Upper lobe of left lung (tissue), 6 donors: ENCODE measurements around the gene TMPRSS6. TPM values are rescaled to one million over a fixed set of nuclear protein-coding genes. Genes with fewer than 3 reads are reported as not detected.

Experiments used
- ATAC-seq, 2 donors: fragments of 200-7000 bp; cut with Tn5 transposase; one replicate each; pipeline ENCODE4 v1.9.1; 2022; ENCODE audit warnings: mild to moderate bottlenecking in 2 of 2, moderate library complexity in 2 of 2; ENCODE audit not compliant: low FRiP score in 2 of 2
- DNase-seq, 2 donors: peaks; one replicate each; pipeline ENCODE4 v3.0.0-alpha.2; 2019 to 2020
- H3K27ac ChIP-seq, 4 donors: fragments of 200-600 bp; sonication (generic); one replicate each; pipeline ENCODE4 v1.5.1; 2016 to 2019
- H3K27me3 ChIP-seq, 4 donors: fragments of 200-600 bp; sonication (generic); one replicate each; pipeline ENCODE4 v1.5.1; 2017 to 2019
- H3K36me3 ChIP-seq, 4 donors: fragments of 200-600 bp; sonication (generic); one replicate each; pipeline ENCODE4 v1.5.1; 2016 to 2019
- H3K4me1 ChIP-seq, 4 donors: fragments of 200-600 bp; sonication (generic); one replicate each; pipeline ENCODE4 v1.5.1; 2018 to 2019
- H3K4me3 ChIP-seq, 4 donors: fragments of 200-600 bp; sonication (generic); one replicate each; pipeline ENCODE4 v1.5.1; 2017 to 2019; ENCODE audit warnings: mild to moderate bottlenecking in 2 of 4, moderate library complexity in 1 of 4
- H3K9me3 ChIP-seq, 4 donors: fragments of 200-600 bp; sonication (generic); one replicate each; pipeline ENCODE4 v1.5.1; 2018 to 2019
- EP300 ChIP-seq, 4 donors: sonication (generic); formaldehyde crosslinking; IDR thresholded peaks; one replicate each; pipeline ENCODE4 v1.5.1; 2017; ENCODE audit warnings: antibody characterized with exemption in 4 of 4, control low read depth in 2 of 4
- POLR2A ChIP-seq, 4 donors: fragments of 450-650 bp; IDR thresholded peaks; one replicate each; pipeline ENCODE4 v1.5.1; 2016 to 2017; ENCODE audit warnings: antibody characterized with exemption in 4 of 4, mild to moderate bottlenecking in 2 of 4
- POLR2AphosphoS5 ChIP-seq, 2 donors: sonication (generic); formaldehyde crosslinking; IDR thresholded peaks; one replicate each; pipeline ENCODE4 v1.5.1; 2017; ENCODE audit warnings: antibody characterized with exemption in 2 of 2
- WGBS, 2 donors: methylation state at CpG; one replicate each; pipeline ENCODE4 v1.1.5; 2017 to 2018; 5-methylcytosine and 5-hydroxymethylcytosine counted together
- total RNA-seq, 6 donors: library from RNA; depleted of rRNA in 4 of 6; stranded (reverse); fragments of >200 nt in 4 of 6; gene quantifications; one replicate each; pipeline versions ENCODE4 v1.1.0 to v1.2.1, GENCODE V29; 2016 to 2021
- TF ChIP-seq, protein P1 (sequence below), 6 experiments: fragments of 450-650 bp in 4 of 6; fragments of 200-600 bp in 2 of 6; sonication (generic) in 2 of 6; IDR thresholded peaks; one replicate each; pipeline ENCODE4 v1.5.1; 2016 to 2019; ENCODE audit warnings: antibody characterized with exemption in 6 of 6
- donor health status: DM: no; HTN: no; CAD: no; lungs with moderate emphysema.
- donor health status: DM: no; HTN: yes; CAD: no; lungs with severe emphysema.

TMPRSS6 gene
- total RNA-seq, 6 donors from 2014 or later = 0.47 to 8.2 (median 2.0) TPM

DNA sequence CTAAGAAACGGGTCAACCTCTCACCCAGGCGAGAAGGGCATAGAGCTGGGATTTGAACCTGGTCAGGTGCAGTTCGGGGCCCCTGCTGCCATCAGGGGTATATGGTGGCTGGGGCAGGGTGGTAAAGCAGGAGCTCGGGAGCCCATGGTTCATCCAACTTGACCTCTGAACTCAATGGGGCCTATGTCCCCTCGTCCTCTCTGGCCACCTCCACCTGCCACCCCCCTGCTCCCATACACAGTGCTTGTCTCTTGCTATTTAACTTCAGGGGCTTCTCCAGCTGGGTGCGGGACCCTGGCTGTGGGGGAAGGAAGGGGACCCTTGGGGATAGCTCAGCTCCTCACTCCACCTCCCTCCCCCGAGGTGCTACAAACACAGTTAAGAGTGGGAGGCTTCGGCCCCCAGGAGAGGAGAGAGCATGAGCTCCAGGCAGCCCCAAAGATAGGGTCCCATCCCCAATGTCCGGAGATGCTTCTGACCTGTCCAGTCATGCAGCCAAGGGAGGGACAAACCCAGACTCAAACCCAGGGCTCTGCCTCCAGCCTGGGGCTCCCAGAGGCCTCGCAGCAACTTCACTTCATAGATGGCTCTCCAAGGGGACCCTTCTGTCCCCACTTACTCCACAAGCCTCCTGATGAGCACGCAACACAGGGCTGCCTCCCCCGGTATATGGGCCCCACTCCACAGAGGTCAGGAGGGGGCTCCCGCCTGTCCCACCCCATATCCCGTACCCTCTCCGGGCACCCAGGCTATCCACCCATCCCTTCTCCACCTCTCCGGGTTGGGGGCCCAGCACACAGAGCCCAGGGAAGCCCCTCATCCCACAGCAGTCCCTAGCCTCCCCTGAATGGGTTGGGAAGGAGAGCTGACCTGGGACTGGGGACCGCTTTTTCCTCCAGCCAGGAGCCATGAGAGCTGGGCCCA lies 39.5 kb upstream of the TMPRSS6 start:
- 75 to 77% methylated on average over 17 of the region's 17 CpGs for WGBS, 2 donors
- DNase-seq = peak in 1 of 2 donors; percentile 21

DNA sequence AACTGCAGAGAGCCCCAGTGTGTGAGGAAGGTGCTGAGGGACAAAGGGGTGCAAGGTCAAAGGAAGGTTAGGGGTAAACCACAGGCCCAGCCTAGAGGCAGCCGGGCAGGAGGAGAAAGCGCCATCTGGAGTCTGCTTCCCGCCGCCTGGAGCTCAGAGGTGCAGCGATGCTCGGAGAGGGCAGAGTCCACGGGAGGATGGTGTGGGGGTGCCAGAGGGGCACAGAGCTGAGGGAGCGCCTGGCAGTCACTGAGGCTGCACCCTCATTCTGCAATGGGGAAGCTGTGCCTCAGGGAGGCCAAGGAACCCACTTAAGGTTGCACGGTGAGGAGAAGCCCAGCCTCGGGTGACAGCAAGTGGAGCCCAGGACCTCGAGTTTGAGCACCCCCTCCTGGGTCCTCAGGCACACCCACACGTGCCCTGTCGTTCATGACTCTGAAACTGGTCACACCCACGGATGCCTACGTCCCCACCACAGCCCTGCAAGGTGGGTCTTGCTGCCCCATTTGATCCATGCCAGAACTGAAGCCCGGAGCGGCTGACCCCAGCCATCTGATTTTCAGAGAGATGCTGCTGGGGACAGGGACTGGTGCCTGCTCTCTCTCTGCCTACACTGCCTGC lies 38.6 kb upstream of the TMPRSS6 start:
- H3K36me3 ChIP-seq = no peaks in the 10 kb centered on the region
- no peak for ATAC-seq
- peak overlapping the region in 3 of 4 donors; percentile 26 to 42 (median 30) for H3K4me3 ChIP-seq
- H3K27me3 ChIP-seq = no peaks in the 10 kb centered on the region
- TF ChIP-seq EP300 (IDR thresholded peaks at IDR 0.05) = no peak
- no peak for TF ChIP-seq POLR2A (IDR thresholded peaks at IDR 0.05)
- no peak for TF ChIP-seq POLR2AphosphoS5 (IDR thresholded peaks at IDR 0.05)
- TF ChIP-seq, protein P1, sequence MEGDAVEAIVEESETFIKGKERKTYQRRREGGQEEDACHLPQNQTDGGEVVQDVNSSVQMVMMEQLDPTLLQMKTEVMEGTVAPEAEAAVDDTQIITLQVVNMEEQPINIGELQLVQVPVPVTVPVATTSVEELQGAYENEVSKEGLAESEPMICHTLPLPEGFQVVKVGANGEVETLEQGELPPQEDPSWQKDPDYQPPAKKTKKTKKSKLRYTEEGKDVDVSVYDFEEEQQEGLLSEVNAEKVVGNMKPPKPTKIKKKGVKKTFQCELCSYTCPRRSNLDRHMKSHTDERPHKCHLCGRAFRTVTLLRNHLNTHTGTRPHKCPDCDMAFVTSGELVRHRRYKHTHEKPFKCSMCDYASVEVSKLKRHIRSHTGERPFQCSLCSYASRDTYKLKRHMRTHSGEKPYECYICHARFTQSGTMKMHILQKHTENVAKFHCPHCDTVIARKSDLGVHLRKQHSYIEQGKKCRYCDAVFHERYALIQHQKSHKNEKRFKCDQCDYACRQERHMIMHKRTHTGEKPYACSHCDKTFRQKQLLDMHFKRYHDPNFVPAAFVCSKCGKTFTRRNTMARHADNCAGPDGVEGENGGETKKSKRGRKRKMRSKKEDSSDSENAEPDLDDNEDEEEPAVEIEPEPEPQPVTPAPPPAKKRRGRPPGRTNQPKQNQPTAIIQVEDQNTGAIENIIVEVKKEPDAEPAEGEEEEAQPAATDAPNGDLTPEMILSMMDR (IDR thresholded peaks at IDR 0.05) = no peak
- no peak for DNase-seq
- no peaks in the 10 kb centered on the region for H3K9me3 ChIP-seq
- H3K27ac ChIP-seq = peak overlapping the region in 2 of 4 donors; percentile 74 to 79
- WGBS, 2 donors = 73 to 76% methylated on average over 6 to 16 of the region's 17 CpGs
- peaks cover 0 to 6% (median 0%) of the 10 kb centered on the region in 4 donors for H3K4me1 ChIP-seq

More for the DNA sequence above, 39.5 kb upstream of the TMPRSS6 start:
- Histone ChIP-seq H3K4me3 (peak overlapping the region in 3 of 4 donors; percentile 26 to 42 (median 30)), H3K36me3 (no peaks in the 10 kb centered on the region), H3K4me1 (peaks cover 0 to 6% (median 0%) of the 10 kb centered on the region in 4 donors), H3K27me3 (no peaks in the 10 kb centered on the region), H3K9me3 (no peaks in the 10 kb centered on the region), H3K27ac (peak overlapping the region in 2 of 4 donors; percentile 74 to 79)
- ATAC-seq = no peak
- no peak for TF ChIP-seq POLR2A (IDR thresholded peaks at IDR 0.05)
- TF ChIP-seq, protein P1 (IDR thresholded peaks at IDR 0.05) = no peak
- no peak for TF ChIP-seq EP300 (IDR thresholded peaks at IDR 0.05)
- TF ChIP-seq POLR2AphosphoS5 (IDR thresholded peaks at IDR 0.05) = no peak

- Histone ChIP-seq H3K27ac (peak overlapping the region in 1 of 4 donors; percentile 26), H3K36me3 (no peaks in the 10 kb centered on the region), H3K27me3 (no peaks in the 10 kb centered on the region), H3K9me3 (no peaks in the 10 kb centered on the region), H3K4me3 (peak overlapping the region in 3 of 4 donors; percentile 26 to 42 (median 30)), H3K4me1 (peaks cover 0 to 6% (median 0%) of the 10 kb centered on the region in 4 donors)
- DNase-seq (peak in 1 of 2 donors; percentile 13), ATAC-seq (no peak)
- 76 to 100% methylated on average over 4 to 12 of the region's 12 CpGs for WGBS, 2 donors
- TF ChIP-seq POLR2A (IDR thresholded peaks at IDR 0.05) = no peak
- TF ChIP-seq EP300 (IDR thresholded peaks at IDR 0.05) = no peak
- no peak for TF ChIP-seq POLR2AphosphoS5 (IDR thresholded peaks at IDR 0.05)
- TF ChIP-seq, protein P1 (IDR thresholded peaks at IDR 0.05) = no peak
These were observed 37.9 kb upstream of the TMPRSS6 start for GRCh38 chr22:37147186-37147990.

DNA sequence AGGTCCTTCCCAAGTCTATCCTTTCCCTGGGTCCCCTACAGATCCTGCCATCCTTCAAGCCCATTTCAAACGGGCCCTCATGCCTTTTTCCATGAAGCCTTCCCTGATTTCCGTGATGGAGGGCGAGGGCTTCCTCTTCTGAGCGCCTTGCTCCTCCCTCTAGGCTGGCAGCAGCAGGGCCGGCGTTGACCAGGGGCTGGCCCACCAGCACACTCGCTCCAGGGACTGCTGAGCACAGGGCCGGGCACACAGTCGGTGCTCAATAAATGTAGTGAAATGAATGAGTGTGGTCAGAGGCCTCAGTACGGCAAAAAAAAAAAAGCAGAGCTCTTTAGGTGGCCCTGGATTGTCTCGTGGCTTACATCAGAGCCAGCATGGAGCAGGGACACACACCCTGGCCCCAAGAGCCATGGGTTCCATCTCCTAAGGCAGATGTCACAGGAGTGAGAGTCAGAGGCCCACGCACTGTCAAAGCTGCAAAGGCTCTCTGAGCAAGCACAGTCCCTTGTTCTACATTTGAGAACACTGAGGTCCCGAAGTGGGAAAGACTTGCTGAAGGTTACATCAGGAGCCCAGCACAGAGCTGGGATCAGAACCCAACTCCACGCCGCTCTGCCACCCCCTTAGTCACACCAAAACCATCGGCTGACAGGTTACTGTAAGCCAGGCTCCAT lies 37.1 kb upstream of the TMPRSS6 start:
- Histone ChIP-seq H3K36me3 (no peaks in the 10 kb centered on the region), H3K4me1 (peaks cover 0 to 6% (median 0%) of the 10 kb centered on the region in 4 donors), H3K27me3 (no peaks in the 10 kb centered on the region), H3K4me3 (peak overlapping the region in 1 of 4 donors; percentile 11), H3K27ac (peak overlapping the region in 1 of 4 donors; percentile 26), H3K9me3 (no peaks in the 10 kb centered on the region)
- ATAC-seq = no peak
- TF ChIP-seq, protein P1 (IDR thresholded peaks at IDR 0.05) = no peak
- TF ChIP-seq POLR2AphosphoS5 (IDR thresholded peaks at IDR 0.05) = no peak
- TF ChIP-seq POLR2A (IDR thresholded peaks at IDR 0.05) = no peak
- TF ChIP-seq EP300 (IDR thresholded peaks at IDR 0.05) = no peak
- DNase-seq = peak in 1 of 2 donors; percentile 56
- 68 to 72% methylated on average over 14 to 16 of the region's 16 CpGs for WGBS, 2 donors
